CD4-positive, alpha-beta T cell treated with Interleukin-15 for 1 hour (primary cell): ENCODE data around the gene CEP120.
"Not testable (repeated sequence)": the region's sequence is repeated elsewhere in the genome, so short reads cannot be mapped to it uniquely, and the experiment has no call there.

Experiments used
- DNase-seq: peaks from one replicate; pipeline ENCODE4 v3.0.0-alpha.2; 2020

CEP120 gene

DNA sequence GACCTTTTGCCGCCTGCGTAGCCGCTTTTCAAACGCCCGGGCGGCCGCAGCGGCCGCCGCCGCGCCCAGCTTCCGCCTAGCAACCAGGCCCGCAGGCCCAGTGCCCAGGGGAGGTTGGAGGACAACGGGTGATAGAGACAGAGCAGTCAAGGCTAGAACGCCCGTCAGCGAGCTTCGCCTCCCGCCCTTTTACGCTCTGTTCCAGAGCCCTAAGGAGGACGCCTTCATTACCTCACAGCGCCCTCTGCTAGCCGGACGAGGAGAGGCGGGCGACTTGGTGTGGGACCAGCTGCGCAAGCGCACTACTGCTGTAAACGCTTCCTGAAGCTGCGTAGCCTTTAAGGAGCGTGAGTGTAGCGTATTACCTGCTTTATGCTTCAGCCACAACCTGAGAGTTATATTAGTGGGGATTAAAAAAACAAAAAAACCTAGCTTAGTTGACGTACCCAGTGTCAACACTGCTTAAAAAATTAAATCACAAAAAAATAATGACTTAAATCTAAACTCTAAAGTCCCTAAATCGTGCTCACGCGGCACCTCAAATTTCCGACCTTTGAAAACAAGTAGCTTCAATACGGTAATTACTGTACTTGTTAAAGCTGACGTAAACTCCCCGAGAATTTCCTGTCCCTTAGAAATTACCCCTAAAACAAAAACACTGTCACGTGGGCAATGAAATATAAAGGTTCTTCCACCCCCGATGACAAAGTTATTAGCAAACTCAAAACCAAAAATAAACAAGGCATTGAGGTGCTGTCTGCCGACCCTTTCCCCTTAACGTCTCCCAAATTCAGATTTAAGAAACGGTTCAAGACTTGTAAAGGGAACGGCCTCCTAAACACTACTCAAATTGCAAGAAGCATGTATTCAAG is at the start of gene CEP120:
Gene CEP120, minus strand, starts transcription at position 126 of the 872 bp plus-strand sequence. CDS start 405 bp downstream, outside the sequence.
- peak; percentile 99 for DNase-seq

DNA sequence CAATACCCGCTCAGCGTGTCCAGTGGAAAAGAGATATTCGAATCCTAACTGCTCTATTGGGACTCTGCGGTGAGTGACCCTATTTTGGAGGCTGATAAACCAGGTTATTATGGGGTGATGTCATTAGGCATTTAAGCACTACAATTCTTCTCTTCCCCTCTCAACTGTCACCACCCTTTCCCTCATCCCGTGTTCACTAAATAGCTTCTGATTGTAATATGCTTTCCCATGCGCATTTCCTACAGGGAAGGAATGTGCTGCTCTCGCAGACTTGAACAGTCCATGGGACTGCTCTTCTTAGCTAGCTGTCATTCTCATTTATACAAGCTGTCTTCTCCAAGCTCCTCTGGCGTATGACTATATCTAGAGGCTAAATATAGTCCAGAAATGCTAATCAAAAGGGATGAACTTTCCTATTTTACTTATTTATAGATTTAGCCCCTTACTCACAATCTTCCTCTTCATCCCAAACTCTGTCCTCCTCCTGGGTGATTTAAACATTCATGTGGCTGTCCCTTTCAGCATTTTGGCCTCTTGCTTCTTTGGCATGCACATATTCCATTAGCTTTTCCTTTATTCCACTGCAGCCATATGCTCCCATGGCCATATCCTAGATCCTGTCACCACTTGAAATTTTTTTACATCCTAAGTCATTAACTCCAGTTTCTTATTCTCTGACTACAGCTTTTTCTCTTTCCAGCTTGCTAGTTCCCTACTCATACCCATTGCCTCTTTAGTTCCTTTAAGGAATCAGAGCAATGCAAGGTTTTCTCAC is 49.1 kb upstream of the CEP120 start:
- DNase-seq = no peak

DNA sequence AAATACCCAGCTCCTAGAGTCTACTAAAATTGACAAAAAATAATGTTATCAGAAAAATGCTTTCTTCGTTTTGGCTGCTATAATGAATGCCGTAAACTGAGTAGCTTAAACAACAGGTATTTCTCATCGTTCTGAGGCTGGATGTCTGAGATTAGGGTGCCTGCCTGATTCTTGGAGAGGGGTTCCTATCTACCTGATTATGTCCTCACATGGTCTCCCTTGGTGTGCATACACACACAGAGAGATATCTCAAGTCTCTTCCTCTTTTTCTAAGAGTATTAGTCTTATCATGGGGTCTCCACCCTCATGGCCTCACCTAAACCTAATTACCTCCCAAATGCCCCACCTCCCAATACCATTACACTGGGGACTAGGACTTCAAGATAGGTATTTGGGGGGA is 48.2 kb upstream of the CEP120 start:
- no peak for DNase-seq

DNA sequence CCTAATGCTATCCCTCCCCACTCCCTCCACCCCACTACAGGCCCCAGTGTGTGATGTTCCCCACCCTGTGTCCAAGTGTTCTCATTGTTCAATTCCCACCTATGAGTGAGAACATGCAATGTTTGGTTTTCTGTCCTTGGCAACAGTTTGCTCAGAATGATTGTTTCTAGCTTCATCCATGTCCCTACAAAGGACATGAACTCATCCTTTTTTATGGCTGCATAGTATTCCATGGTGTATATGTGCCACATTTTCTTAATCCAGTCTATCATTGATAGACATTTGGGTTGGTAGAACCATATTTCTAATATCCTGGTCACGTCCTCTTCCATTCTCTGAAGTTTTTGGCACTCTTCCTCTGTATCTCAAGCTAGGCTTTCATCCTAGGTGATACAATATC is 43.6 kb upstream of the CEP120 start:
- not testable (repeated sequence) for DNase-seq

DNA sequence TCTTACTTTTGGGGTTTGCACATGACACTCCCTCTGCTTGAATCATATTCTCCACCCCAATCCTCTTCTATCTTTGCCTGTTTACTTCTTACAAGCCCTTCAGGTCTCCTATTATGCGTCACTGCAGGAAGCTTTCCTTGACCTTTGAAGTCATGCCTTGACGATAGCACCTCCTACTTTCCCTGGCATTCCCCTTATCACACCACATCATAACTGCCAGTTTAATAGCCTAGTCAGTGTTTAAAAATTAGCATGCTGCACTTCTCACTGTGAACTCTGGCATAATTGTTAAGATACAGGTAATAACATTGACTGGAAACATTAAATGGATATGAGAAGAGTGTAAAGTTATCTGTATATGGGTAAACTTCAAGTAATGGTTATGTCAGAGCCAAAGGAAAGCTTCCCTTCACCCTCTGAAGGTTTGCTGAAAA is 37.1 kb upstream of the CEP120 start:
- no peak for DNase-seq

DNA sequence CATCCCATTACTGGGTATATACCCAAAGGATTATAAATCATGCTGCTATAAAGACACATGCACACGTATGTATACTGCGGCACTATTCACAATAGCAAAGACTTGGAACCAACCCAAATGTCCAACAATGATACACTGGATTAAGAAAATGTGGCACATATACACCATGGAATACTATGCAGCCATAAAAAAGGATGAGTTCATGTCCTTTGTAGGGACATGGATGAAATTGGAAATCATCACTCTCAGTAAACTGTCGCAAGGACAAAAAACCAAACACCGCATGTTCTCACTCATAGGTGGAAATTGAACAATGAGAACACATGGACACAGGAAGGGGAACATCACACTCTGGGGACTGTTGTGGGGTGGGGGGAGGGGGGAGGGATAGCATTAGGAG is 35.8 kb upstream of the CEP120 start:
- DNase-seq = not testable (repeated sequence)

DNA sequence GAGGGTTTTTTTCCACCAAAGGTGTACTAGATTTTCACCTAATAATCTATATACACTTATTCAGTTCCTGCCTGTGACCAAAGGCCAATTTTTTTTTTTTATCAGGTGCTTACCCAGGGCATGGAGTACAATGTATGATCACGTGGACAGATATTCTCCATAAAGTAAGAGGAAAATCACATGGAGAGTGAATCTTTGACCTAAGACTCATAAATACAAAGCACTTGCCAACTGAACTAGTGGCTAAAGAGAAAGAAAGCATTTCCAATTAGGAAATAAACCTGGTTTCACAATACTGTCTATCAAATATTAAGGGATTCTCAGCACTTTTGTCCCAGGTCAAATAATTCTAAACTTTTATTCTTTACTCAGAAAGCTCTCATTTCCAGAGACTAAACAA is 33.0 kb upstream of the CEP120 start:
- no peak for DNase-seq

DNA sequence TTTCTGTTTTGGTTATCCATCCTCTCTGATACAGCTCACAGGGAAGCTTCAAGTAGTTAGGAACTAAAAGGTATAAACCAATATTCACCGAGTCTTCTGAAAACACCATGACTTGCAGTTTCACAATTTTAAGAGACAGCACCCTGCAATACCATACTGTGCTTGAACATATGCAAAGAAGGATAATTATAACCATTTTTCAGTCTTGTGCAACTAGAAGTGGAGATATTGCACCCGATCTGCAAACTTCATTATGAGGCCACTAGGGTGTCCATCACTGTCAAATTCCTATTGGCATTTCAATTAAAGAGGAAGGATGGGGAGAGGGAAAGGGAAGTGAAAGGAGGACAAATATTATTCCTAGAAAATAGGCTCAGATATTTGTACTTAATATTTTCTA is 32.4 kb upstream of the CEP120 start:
- no peak for DNase-seq

DNA sequence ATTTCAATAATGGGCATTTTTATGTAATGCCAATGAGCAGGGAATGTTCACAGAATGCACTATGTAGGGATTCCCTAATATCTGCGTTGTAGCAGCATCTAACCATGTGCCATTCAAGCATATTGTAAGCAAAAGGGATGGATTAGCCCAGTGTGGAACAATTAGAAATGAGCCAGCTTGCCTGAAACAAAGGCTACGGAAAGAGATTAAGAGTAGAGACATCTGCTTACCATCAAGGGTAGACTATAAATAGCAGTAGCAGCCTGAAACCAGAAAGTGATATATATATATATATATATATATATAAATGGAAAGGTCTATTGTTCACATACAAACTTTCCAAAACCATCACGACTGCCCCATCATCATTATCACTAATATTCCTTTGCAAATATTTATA is 31.9 kb upstream of the CEP120 start:
- DNase-seq = no peak

DNA sequence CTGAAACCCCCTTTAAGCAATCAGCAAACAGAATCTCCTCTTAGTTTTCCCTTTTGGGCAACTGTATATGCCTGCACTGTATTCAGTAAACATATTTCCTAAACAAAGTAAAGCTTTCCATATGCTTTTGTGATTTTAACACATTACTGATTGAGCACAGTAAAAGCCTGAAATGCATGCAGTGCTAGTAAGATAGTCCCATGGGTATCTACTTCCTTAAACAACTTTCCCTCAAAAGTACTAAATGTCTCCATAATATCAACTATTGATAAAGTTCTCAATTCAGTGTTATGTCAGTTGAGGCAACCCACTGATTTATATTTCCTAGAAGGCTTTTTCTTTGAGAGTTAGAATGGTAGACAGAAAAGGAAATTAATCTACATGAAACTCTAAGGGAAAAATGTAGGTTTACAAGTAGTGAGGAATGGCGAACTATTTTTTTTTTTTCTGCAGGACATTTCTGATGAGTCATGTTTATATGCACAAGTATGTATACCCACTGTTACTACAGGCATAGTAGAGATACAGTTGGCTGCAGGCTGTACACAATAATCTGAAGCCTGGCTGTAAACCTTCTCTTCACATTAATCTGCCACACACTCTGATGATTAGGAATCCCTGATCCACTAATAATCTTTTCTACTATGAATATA is 31.2 kb upstream of the CEP120 start:
- no peak for DNase-seq

DNA sequence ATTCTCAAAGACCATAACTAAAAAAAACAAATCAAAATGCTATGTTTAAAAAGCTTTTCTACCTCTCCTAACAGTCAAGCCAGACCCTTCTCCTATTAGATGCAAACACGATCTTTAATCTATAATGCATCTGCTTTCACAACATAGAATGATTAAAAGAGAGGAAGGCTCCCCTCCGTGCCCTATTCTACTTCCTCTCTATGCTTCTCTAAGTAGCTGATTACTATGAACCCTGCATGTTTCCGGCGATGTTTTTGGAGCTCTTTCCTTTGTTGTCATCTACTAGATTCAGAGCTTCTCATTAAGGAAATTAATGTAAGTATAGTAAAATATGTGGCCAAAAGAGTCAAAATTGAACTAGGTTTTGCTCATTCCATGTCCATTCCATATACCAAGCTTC is 29.2 kb upstream of the CEP120 start:
- DNase-seq = no peak

DNA sequence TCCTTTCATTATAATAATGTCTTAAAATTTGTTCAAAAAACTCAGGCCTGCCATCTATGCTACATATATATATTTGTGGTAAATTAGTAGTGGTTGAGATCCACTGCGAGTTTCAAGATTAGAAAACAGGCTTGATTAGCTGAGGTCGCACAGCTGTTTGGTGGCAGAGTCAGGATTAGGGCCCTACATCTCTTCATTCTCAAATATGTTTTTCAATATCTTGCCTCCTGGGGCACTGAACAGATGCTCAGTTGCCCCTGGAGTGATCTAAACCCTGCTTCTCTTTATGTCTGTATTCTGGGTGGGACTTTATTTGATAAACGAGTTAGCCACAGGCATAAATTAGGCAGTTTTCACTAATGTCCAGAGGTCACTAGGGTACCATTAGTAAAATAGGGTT is 27.8 kb upstream of the CEP120 start:
- no peak for DNase-seq

DNA sequence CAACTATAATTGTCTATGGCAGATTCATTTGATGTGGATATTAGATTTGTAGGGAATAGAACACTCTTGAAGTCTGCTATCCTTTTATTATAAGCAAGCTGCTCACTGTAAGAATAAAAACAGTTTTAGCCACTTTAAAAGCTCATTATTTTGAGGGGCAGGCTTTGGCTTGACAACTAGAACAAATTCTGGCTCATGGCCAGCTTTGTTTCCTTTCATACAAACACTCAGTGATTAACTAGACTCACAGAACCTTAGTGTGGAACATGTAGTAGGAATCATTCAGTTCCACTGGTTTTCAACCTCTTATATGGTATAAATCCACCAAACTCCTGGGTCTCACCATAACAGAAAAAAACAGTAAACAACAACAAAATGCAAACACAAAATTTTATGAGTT is 27.4 kb upstream of the CEP120 start:
- no peak for DNase-seq

DNA sequence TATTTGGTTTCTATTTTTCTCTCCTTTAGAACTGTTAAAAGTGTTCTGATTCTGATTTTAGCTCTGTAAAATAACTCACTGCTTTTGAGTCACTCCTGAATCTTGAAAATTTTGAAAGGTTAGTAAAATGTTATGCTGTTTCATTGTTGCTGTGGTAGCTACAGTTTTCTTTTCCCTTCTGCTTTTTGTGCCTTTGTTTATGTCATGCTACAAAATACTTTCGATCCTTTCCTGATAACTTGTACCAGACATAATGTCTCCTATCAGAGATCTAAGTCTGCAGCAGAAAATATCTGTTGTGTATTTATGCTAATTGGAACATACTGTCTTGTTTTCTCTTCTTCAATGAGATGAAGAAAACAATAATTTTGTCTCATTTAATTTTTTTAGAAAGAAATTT is 26.9 kb upstream of the CEP120 start:
- DNase-seq = no peak

DNA sequence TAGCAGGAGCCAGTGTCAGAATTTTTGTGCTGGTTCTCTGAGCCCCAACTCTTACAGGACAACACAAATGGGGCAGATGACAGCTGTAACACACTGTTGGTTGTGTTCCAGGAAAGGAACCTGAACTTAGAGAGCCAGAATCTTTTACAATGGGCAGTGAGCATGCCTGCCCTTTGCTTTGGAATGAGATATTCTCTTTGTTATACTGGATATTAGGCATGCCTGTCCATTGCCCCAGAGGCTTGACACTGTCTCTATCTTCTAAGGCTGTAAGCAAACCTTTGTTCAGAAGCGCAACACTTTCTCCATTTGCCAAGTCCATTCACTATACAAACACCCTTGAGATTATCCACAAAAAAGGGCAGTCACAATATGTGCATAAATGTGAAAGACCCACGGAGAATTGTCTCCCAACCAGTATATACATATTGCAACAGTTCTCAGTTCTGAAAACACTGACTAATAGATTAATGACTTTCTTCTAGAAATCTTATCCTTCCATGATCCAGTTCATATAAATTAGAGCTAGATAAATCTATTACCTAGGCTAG is 26.3 kb upstream of the CEP120 start:
- DNase-seq = no peak

DNA sequence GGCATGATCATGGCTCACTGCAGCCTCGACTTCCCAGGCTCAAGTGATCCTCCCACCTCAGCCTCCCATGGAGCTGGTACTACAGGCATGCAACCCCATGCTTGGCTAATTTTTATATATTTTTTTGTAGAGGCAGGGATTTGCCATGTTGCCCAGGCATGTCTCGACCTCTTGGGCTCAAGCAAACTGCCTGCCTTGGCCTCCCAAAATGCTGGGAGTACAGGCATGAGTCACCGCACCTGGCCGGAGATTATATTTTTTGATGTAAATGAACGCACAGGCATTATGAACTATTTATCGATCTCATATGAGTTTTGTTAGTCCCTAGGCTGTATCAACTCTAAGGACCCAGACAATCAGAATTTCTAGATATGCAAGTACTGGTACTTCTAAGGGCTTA is 25.5 kb upstream of the CEP120 start:
- no peak for DNase-seq

DNA sequence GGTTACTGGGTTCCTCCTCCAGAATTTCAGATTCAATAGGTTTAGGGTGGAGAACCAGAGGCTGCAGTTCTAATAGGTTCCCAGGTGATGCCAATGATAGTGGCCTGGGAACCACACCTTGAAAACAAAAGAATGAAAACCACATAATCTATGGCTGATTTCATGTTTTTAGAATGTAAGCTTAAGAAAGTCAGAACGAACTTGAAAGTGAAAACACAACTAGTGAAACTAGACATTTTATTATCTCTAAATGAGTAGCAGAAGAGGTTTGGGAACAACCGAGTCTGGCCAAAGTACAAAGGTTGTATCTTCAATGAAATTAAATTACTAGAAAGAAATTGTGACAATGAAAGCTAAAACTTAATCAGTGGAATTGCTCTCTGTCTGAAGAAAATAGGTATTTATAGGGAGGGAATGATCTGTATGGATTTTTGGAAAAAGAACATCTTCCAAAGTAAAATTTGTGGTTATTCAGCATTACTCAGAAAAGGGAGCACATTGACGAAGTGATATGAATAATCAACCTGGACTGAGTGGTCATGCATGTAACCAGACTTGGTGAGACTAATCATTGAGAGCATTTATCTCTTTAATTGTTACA is 24.9 kb upstream of the CEP120 start:
- no peak for DNase-seq

DNA sequence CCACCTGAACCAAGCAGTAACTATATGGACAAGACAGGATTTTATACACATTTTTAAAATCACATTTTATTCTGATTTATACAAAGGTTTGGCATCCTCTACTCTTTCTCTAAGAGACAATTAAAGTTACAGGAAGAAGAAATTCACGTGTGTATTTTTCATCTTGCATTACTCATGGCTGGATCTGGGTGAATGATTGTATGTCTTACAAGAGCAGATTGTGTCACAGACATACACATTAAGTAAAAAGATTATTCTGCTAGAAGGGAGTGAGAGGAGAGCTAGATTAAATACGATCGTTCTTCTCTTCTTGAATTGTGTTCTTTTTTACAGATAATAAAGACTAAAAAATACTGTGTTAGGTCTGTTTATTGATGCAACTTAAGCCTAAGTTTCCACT is 20.8 kb upstream of the CEP120 start:
- no peak for DNase-seq

DNA sequence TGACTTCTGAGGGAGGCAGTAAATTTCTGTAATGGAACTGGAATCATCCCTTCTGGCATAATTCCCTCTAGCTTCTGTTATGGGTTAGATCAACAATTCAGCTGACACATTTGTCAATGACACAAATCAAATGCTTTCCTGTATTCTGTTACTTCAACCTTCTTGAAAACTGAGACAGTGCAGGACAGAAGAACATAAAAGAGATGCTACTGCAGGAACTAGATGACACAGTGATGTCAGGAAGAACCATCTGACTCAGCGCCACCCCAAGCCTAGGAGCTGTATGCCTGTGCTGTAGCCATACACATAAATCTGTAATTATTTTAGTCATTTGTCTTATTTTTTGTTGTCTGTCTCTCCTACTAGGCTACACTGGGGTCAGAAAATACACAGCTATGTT is 18.2 kb upstream of the CEP120 start:
- no peak for DNase-seq

DNA sequence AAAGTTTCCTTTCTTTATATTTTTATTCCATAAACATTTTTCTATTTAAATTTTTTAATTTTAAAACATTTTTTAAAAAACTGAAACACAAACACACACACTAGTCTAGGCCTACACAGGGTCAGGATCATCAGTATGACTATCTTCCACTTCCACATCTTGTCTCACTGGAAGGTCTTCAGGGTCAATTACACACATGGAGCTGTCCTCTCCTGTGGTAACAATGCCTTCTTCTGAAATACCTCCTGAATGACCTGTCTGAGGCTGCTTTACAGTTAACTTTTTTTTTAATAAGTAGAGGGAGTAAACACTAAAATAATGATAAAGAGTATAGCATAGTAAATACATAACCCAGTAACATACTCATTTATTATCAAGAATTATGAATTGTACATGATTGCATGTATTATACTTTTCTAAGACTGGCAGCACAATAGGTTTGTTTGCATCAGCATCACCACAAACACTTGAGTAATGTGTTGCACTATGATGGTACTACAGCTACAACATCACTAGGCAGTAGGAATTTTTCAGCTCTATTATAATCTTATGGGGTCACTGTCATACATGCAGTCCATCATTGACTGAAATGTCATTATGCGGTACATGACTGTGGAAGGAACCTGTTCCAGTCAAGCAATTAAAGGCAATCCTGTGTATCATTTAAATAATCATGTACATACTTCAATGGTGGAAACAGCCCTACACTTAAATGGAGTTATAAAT is 17.4 kb upstream of the CEP120 start:
- no peak for DNase-seq

DNA sequence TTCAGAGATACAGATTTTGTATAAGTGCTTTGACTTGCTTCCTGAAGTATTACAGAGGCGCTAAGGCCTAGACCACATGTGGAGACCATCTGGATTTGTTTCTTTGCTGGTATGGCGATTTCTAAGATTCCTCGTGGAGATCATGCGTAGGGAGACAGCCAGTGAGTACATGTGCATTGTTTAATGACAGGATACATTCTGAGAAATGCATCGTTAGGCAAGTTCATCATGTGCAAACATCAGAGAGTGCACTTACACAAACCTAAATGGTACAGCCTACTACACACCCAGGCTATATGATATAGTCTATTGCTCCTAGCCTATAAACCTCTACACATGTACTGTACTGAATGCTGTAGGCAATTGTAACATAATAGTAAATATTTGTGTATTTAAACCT is 16.5 kb upstream of the CEP120 start:
- no peak for DNase-seq

DNA sequence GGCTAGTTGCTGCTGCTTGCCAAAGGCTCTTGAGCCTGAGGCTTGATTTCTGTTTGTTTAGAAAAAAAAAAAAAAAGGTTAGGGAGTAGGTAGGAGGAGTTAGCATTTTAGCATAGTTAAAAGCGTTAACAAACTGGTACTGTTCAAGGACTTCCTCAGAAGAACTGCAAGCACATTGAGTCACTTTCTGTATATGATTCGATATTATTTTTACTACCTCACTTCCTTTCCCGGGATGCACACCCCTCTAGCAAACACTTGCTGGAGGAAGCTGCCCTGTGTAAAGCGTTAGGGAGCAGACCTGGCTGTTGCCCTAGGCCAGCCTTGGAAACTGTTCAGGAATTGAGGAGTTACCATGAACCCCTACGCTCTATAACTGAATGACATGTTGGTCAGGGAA is 15.7 kb upstream of the CEP120 start:
- no peak for DNase-seq
